Naive B cell (primary cell): ENCODE results near the gene THSD4. TPM values are rescaled to one million over a fixed set of nuclear protein-coding genes. Genes with fewer than 3 reads are reported as not detected.

Source experiments
- ATAC-seq, 2 donors: fragments of 150-1000 bp; cut with Tn5 transposase; 2 replicates each; pipeline ENCODE4 v1.10.0; 2021; ENCODE audit warnings: low read depth in 2 of 2, mild to moderate bottlenecking in 2 of 2, moderate library complexity in 2 of 2
- DNase-seq: peaks from one replicate; pipeline ENCODE4 v3.0.0; 2022
- H3K27ac Mint-ChIP-seq, 6 donors: one replicate each; pipeline ENCODE4 v1.8.0; 2020 to 2022; ENCODE audit warnings: mild to moderate bottlenecking in 6 of 6, mixed read lengths in 6 of 6, moderate library complexity in 5 of 6, inconsistent platforms in 2 of 6
- H3K27me3 Mint-ChIP-seq, 3 donors: one replicate each; pipeline ENCODE4 v1.8.0; 2021 to 2022; ENCODE audit warnings: mixed read lengths in 3 of 3, mild to moderate bottlenecking in 1 of 3
- H3K36me3 Mint-ChIP-seq, 2 donors: one replicate each; pipeline ENCODE4 v1.8.0; 2020 to 2022; ENCODE audit warnings: mixed read lengths in 2 of 2, inconsistent platforms in 1 of 2, mild to moderate bottlenecking in 1 of 2
- H3K4me1 Mint-ChIP-seq, 3 donors: one replicate each; pipeline ENCODE4 v1.8.0; 2020 to 2022; ENCODE audit warnings: mixed read lengths in 3 of 3, inconsistent platforms in 1 of 3, mild to moderate bottlenecking in 1 of 3, moderate library complexity in 1 of 3
- H3K4me3 Mint-ChIP-seq, 8 donors: one replicate each; pipeline ENCODE4 v1.8.0; 2020 to 2022; ENCODE audit warnings: mild to moderate bottlenecking in 8 of 8, mixed read lengths in 8 of 8, moderate library complexity in 8 of 8, inconsistent platforms in 2 of 8
- H3K9me3 Mint-ChIP-seq, 7 donors: one replicate each; pipeline ENCODE4 v1.8.0; 2020 to 2022; ENCODE audit warnings: mixed read lengths in 7 of 7, mild to moderate bottlenecking in 5 of 7, inconsistent platforms in 2 of 7, moderate library complexity in 1 of 7
- polyA plus RNA-seq, 6 donors: library from polyadenylated mRNA; unstranded; fragments of 300-500 nt; fragmentation: Illumina TruSeq; gene quantifications; one replicate each; pipeline ENCODE4 v1.2.3, GENCODE V29; 2021; ENCODE audit warnings: low read depth in 6 of 6

The THSD4 gene
- polyA plus RNA-seq, 6 donors from 2014 or later: not detected

GRCh38 chr15:71679223-71679792, 564.0 kb downstream of the THSD4 start:
- Mint-ChIP-seq H3K4me3 (no peak overlapping the region), H3K27ac (no peak overlapping the region), H3K4me1 (no peaks in the 10 kb centered on the region), H3K36me3 (no peaks in the 10 kb centered on the region), H3K27me3 (peaks cover 28 to 42% (median 39%) of the 10 kb centered on the region in 3 donors), H3K9me3 (peaks cover 0 to 1% (median 0%) of the 10 kb centered on the region in 7 donors)
- ATAC-seq (no peak), DNase-seq (no peak)

- H3K4me1 Mint-ChIP-seq: no peaks in the 10 kb centered on the region
- H3K9me3 Mint-ChIP-seq: peaks cover 0 to 1% (median 0%) of the 10 kb centered on the region in 7 donors
- no peak overlapping the region for H3K27ac Mint-ChIP-seq
- no peak for DNase-seq
- no peak for ATAC-seq
- H3K36me3 Mint-ChIP-seq: no peaks in the 10 kb centered on the region
- H3K27me3 Mint-ChIP-seq: peaks cover 23 to 42% (median 34%) of the 10 kb centered on the region in 3 donors
- no peak overlapping the region for H3K4me3 Mint-ChIP-seq
Measured at GRCh38 chr15:71679793-71680353, 564.6 kb downstream of the THSD4 start.

- Mint-ChIP-seq H3K4me1 (no peaks in the 10 kb centered on the region), H3K36me3 (no peaks in the 10 kb centered on the region), H3K9me3 (peaks cover 0 to 4% (median 0%) of the 10 kb centered on the region in 7 donors)
Measured at GRCh38 chr15:71682001-71682400, 566.7 kb downstream of the THSD4 start.

GRCh38 chr15:71683411-71684274, 568.4 kb downstream of the THSD4 start:
- H3K9me3 Mint-ChIP-seq: peaks cover 0 to 4% (median 0%) of the 10 kb centered on the region in 7 donors
- H3K4me3 Mint-ChIP-seq: no peak overlapping the region
- no peak overlapping the region for H3K27ac Mint-ChIP-seq
- peaks cover 24 to 27% (median 27%) of the 10 kb centered on the region in 3 donors for H3K27me3 Mint-ChIP-seq
- DNase-seq (no peak), ATAC-seq (no peak)
- no peaks in the 10 kb centered on the region for H3K36me3 Mint-ChIP-seq
- no peaks in the 10 kb centered on the region for H3K4me1 Mint-ChIP-seq

More at GRCh38 chr15:71682001-71682400, 566.7 kb downstream of the THSD4 start:
- peaks cover 20 to 38% (median 32%) of the 10 kb centered on the region in 3 donors for H3K27me3 Mint-ChIP-seq
- ATAC-seq (no peak), DNase-seq (no peak)
- H3K27ac Mint-ChIP-seq: no peak overlapping the region
- no peak overlapping the region for H3K4me3 Mint-ChIP-seq

- peaks cover 22 to 28% (median 28%) of the 10 kb centered on the region in 3 donors for H3K27me3 Mint-ChIP-seq
- H3K4me3 Mint-ChIP-seq: no peak overlapping the region
- no peaks in the 10 kb centered on the region for H3K36me3 Mint-ChIP-seq
Measured at GRCh38 chr15:71685420-71685993, 570.2 kb downstream of the THSD4 start.

GRCh38 chr15:71686221-71687050, 571.2 kb downstream of the THSD4 start:
- Mint-ChIP-seq H3K36me3 (no peaks in the 10 kb centered on the region), H3K9me3 (peaks cover 0 to 16% (median 3%) of the 10 kb centered on the region in 7 donors), H3K4me3 (no peak overlapping the region), H3K4me1 (no peaks in the 10 kb centered on the region), H3K27ac (no peak overlapping the region), H3K27me3 (peaks cover 26 to 32% (median 28%) of the 10 kb centered on the region in 3 donors)
- ATAC-seq (no peak), DNase-seq (no peak)

More at GRCh38 chr15:71685420-71685993, 570.2 kb downstream of the THSD4 start:
- Mint-ChIP-seq H3K9me3 (peaks cover 0 to 8% (median 3%) of the 10 kb centered on the region in 7 donors), H3K4me1 (no peaks in the 10 kb centered on the region), H3K27ac (no peak overlapping the region)
- DNase-seq (no peak), ATAC-seq (no peak)

GRCh38 chr15:71687902-71688508, 572.7 kb downstream of the THSD4 start:
- H3K9me3 Mint-ChIP-seq: peaks cover 0 to 16% (median 3%) of the 10 kb centered on the region in 7 donors
- no peaks in the 10 kb centered on the region for H3K4me1 Mint-ChIP-seq
- H3K36me3 Mint-ChIP-seq: no peaks in the 10 kb centered on the region
- no peak overlapping the region for H3K4me3 Mint-ChIP-seq
- no peak for ATAC-seq
- no peak overlapping the region for H3K27ac Mint-ChIP-seq
- no peak for DNase-seq
- H3K27me3 Mint-ChIP-seq: peaks cover 25 to 40% (median 26%) of the 10 kb centered on the region in 3 donors

GRCh38 chr15:71688509-71689094, 573.3 kb downstream of the THSD4 start:
- Mint-ChIP-seq H3K9me3 (peaks cover 0 to 16% (median 3%) of the 10 kb centered on the region in 7 donors), H3K27ac (peak overlapping the region in 1 of 6 donors; percentile 9), H3K36me3 (no peaks in the 10 kb centered on the region), H3K4me1 (no peaks in the 10 kb centered on the region), H3K27me3 (peaks cover 21 to 41% (median 29%) of the 10 kb centered on the region in 3 donors), H3K4me3 (peak overlapping the region in 1 of 8 donors; percentile 40)
- ATAC-seq (no peak), DNase-seq (no peak)

GRCh38 chr15:71691081-71691457, 575.8 kb downstream of the THSD4 start:
- Mint-ChIP-seq H3K4me1 (no peaks in the 10 kb centered on the region), H3K9me3 (peaks cover 2 to 16% (median 3%) of the 10 kb centered on the region in 7 donors), H3K36me3 (no peaks in the 10 kb centered on the region), H3K27me3 (peaks cover 30 to 54% (median 45%) of the 10 kb centered on the region in 3 donors), H3K27ac (no peak overlapping the region), H3K4me3 (no peak overlapping the region)
- DNase-seq: no peak
- ATAC-seq: no peak

GRCh38 chr15:71691458-71692417, 576.5 kb downstream of the THSD4 start:
- ATAC-seq (no peak), DNase-seq (no peak)
- H3K4me3 Mint-ChIP-seq: peak overlapping the region in 1 of 8 donors; percentile 8
- no peak overlapping the region for H3K27ac Mint-ChIP-seq
- H3K27me3 Mint-ChIP-seq: peaks cover 31 to 55% (median 45%) of the 10 kb centered on the region in 3 donors
- H3K9me3 Mint-ChIP-seq: peaks cover 0 to 12% (median 3%) of the 10 kb centered on the region in 7 donors
- H3K36me3 Mint-ChIP-seq: no peaks in the 10 kb centered on the region
- no peaks in the 10 kb centered on the region for H3K4me1 Mint-ChIP-seq

GRCh38 chr15:71697236-71697635, 582.0 kb downstream of the THSD4 start:
- no peaks in the 10 kb centered on the region for H3K4me1 Mint-ChIP-seq
- DNase-seq: no peak

More at GRCh38 chr15:71697236-71697635, 582.0 kb downstream of the THSD4 start:
- no peak for ATAC-seq
- Mint-ChIP-seq H3K27ac (peak overlapping the region in 2 of 6 donors; percentile 6 to 15), H3K9me3 (peaks cover 0 to 2% (median 0%) of the 10 kb centered on the region in 7 donors), H3K4me3 (no peak overlapping the region), H3K27me3 (peaks cover 27 to 40% (median 33%) of the 10 kb centered on the region in 3 donors), H3K36me3 (no peaks in the 10 kb centered on the region)
